Calu3 (cell line): ENCODE results near the gene ZBTB16. TPM values are rescaled to one million over a fixed set of nuclear protein-coding genes. Genes with fewer than 3 reads are reported as not detected.

Experiments used
- BruUV-seq: library from RNA; stranded (reverse); fragments of 400-500 nt; replicated peaks from 2 replicates; lab custom pipeline; 2021; lab: Mats Ljungman, UMichigan
- CTCF ChIA-PET: fragments of 300-600 bp; sonication (Branson Sonifier 250); formaldehyde crosslinking; loops from one replicate; lab custom pipeline; 2022; ENCODE audit warnings: antibody characterized with exemption; lab: Charles Lee
- DNase-seq: peaks from one replicate; pipeline ENCODE4 v3.0.0; 2022
- H3K27ac Mint-ChIP-seq: one replicate; pipeline ENCODE4 v1.8.0; 2022; ENCODE audit warnings: mixed read lengths; ENCODE audit not compliant: unreplicated experiment
- H3K27me3 Mint-ChIP-seq: one replicate; pipeline ENCODE4 v1.8.0; 2022; ENCODE audit warnings: mixed read lengths; ENCODE audit not compliant: unreplicated experiment
- H3K36me3 Mint-ChIP-seq: one replicate; pipeline ENCODE4 v1.8.0; 2022; ENCODE audit warnings: mild to moderate bottlenecking, moderate library complexity, mixed read lengths; ENCODE audit not compliant: insufficient read depth, unreplicated experiment
- H3K4me1 Mint-ChIP-seq: one replicate; pipeline ENCODE4 v1.8.0; 2022; ENCODE audit warnings: mild to moderate bottlenecking, low read depth, mixed read lengths; ENCODE audit not compliant: unreplicated experiment
- H3K4me3 Mint-ChIP-seq: one replicate; pipeline ENCODE4 v1.8.0; 2022; ENCODE audit warnings: mild to moderate bottlenecking, low read depth, moderate library complexity, mixed read lengths; ENCODE audit not compliant: unreplicated experiment
- H3K9me3 Mint-ChIP-seq: one replicate; pipeline ENCODE4 v1.8.0; 2022; ENCODE audit warnings: low read depth, mixed read lengths; ENCODE audit not compliant: unreplicated experiment
- CTCF ChIP-seq: fragments of 200-600 bp; IDR thresholded peaks from one replicate; pipeline ENCODE4 v1.8.0; 2022; ENCODE audit warnings: antibody characterized with exemption; ENCODE audit not compliant: unreplicated experiment
- intact Hi-C: fragments of 100-400 bp; cut with micrococcal nuclease; formaldehyde crosslinking; loops from one replicate; pipeline ENCODE4 v1.10.0; 2022; ENCODE audit not compliant: unreplicated experiment
- total RNA-seq: library from RNA; stranded (reverse); gene quantifications from 2 replicates; pipeline ENCODE4 v1.2.3, GENCODE V29; 2022

Gene ZBTB16
- total RNA-seq, 1 experiment from 2014 or later, result not detected

GRCh38 chr11:114250993-114251814 is 191.7 kb downstream of the ZBTB16 start:
- no peak for TF ChIP-seq CTCF
- no peak for DNase-seq
- Mint-ChIP-seq H3K4me3 (no peak overlapping the region), H3K4me1 (no peaks in the 10 kb centered on the region), H3K27me3 (peaks cover 59% of the 10 kb centered on the region), H3K9me3 (no peaks in the 10 kb centered on the region), H3K27ac (no peak overlapping the region), H3K36me3 (no peaks in the 10 kb centered on the region)
- CTCF ChIA-PET, result interaction anchor here (1.1 kb wide), 1 partner anchor 64 kb away, joined by 3 read pairs; no protein-coding TSS in a partner anchor
- intact Hi-C loops, result no loop called here
- no TSS peak for BruUV-seq

- BruUV-seq, result no TSS peak
- no peaks in the 10 kb centered on the region for H3K9me3 Mint-ChIP-seq
- intact Hi-C loops, result no loop called here
- DNase-seq, result no peak
- H3K27me3 Mint-ChIP-seq, result peaks cover 56% of the 10 kb centered on the region
- no peaks in the 10 kb centered on the region for H3K36me3 Mint-ChIP-seq
- no peak overlapping the region for H3K27ac Mint-ChIP-seq
- H3K4me3 Mint-ChIP-seq, result no peak overlapping the region
- no peak for TF ChIP-seq CTCF
- CTCF ChIA-PET, result no interaction called here
- no peaks in the 10 kb centered on the region for H3K4me1 Mint-ChIP-seq
These were observed 192.4 kb downstream of the ZBTB16 start for GRCh38 chr11:114251815-114252337.

- H3K9me3 Mint-ChIP-seq, result no peaks in the 10 kb centered on the region
- H3K4me1 Mint-ChIP-seq, result no peaks in the 10 kb centered on the region
- BruUV-seq, result no TSS peak
- H3K36me3 Mint-ChIP-seq, result no peaks in the 10 kb centered on the region
- no peak for TF ChIP-seq CTCF
- peaks cover 56% of the 10 kb centered on the region for H3K27me3 Mint-ChIP-seq
- CTCF ChIA-PET, result interaction anchor here (0.6 kb wide), 1 partner anchor 8 kb away, joined by 3 read pairs; no protein-coding TSS in a partner anchor
- DNase-seq, result no peak
- H3K27ac Mint-ChIP-seq, result no peak overlapping the region
- intact Hi-C loops, result no loop called here
- H3K4me3 Mint-ChIP-seq, result no peak overlapping the region
These were observed 193.3 kb downstream of the ZBTB16 start for GRCh38 chr11:114252767-114253166.

- intact Hi-C loops, result no loop called here
- TF ChIP-seq CTCF, result no peak
- CTCF ChIA-PET, result no interaction called here
- DNase-seq, result no peak
- no TSS peak for BruUV-seq
- H3K27me3 Mint-ChIP-seq, result peaks cover 56% of the 10 kb centered on the region
- no peaks in the 10 kb centered on the region for H3K36me3 Mint-ChIP-seq
- no peaks in the 10 kb centered on the region for H3K9me3 Mint-ChIP-seq
- H3K27ac Mint-ChIP-seq, result no peak overlapping the region
- H3K4me1 Mint-ChIP-seq, result no peaks in the 10 kb centered on the region
- H3K4me3 Mint-ChIP-seq, result no peak overlapping the region
These were observed 194.3 kb downstream of the ZBTB16 start for GRCh38 chr11:114253771-114254170.
